H9 (cell line): ENCODE measurements around the gene ARHGAP26. TPM values are rescaled to one million over a fixed set of nuclear protein-coding genes. Genes with fewer than 3 reads are reported as not detected.

ENCODE experiments used
- DNase-seq: peaks from one replicate; pipeline ENCODE4 v3.0.0-alpha.2; 2017
- H2AFZ ChIP-seq: one replicate; pipeline ENCODE4 v1.6.1; 2013; ENCODE audit warnings: mild to moderate bottlenecking, low read length, control low read depth, moderate library complexity
- H2AK5ac ChIP-seq: 2 replicates; pipeline ENCODE4 v1.6.1; 2013; ENCODE audit warnings: low read length, control low read depth, mixed read lengths; ENCODE audit not compliant: insufficient read length
- H2BK120ac ChIP-seq: one replicate; pipeline ENCODE4 v1.6.1; 2013; ENCODE audit warnings: low read depth, mild to moderate bottlenecking, low read length, control low read depth, inconsistent platforms; ENCODE audit not compliant: poor library complexity, severe bottlenecking
- H2BK12ac ChIP-seq: 2 replicates; pipeline ENCODE4 v1.6.1; 2013; ENCODE audit warnings: low read length, control low read depth, mixed read lengths, low read depth; ENCODE audit not compliant: insufficient read length
- H2BK15ac ChIP-seq: 2 replicates; pipeline ENCODE4 v1.6.1; 2013; ENCODE audit warnings: low read depth, low read length, control low read depth
- H2BK20ac ChIP-seq: one replicate; pipeline ENCODE4 v1.6.1; 2013; ENCODE audit warnings: low read depth, mild to moderate bottlenecking, low read length, control low read depth, inconsistent platforms; ENCODE audit not compliant: poor library complexity, severe bottlenecking
- H2BK5ac ChIP-seq: 2 replicates; pipeline ENCODE4 v1.6.1; 2013; ENCODE audit warnings: low read length, control low read depth, mixed read lengths; ENCODE audit not compliant: insufficient read length
- H3K14ac ChIP-seq: 2 replicates; pipeline ENCODE4 v1.6.1; 2013; ENCODE audit warnings: low read length, control low read depth; ENCODE audit not compliant: insufficient read depth
- H3K18ac ChIP-seq: 2 replicates; pipeline ENCODE4 v1.6.1; 2013; ENCODE audit warnings: low read depth, mild to moderate bottlenecking, mixed read lengths, low read length, control low read depth; ENCODE audit not compliant: insufficient read length
- H3K23ac ChIP-seq: 2 replicates; pipeline ENCODE4 v1.6.1; 2013; ENCODE audit warnings: low read length, control low read depth, mixed read lengths, low read depth; ENCODE audit not compliant: insufficient read length
- H3K23me2 ChIP-seq: 2 replicates; pipeline ENCODE4 v1.6.1; 2013; ENCODE audit warnings: low read depth, mild to moderate bottlenecking, mixed read lengths, low read length, control low read depth; ENCODE audit not compliant: insufficient read length, poor library complexity, severe bottlenecking
- H3K27ac ChIP-seq: 2 replicates; pipeline ENCODE4 v1.5.1; 2013; ENCODE audit warnings: low read length, control low read depth, mixed read lengths, low read depth; ENCODE audit not compliant: insufficient read length
- H3K27me3 ChIP-seq: 2 replicates; pipeline ENCODE4 v1.6.1; 2013; ENCODE audit warnings: low read length, control low read depth, inconsistent platforms; ENCODE audit not compliant: insufficient read depth
- H3K4ac ChIP-seq: 2 replicates; pipeline ENCODE4 v1.6.1; 2013; ENCODE audit warnings: low read depth, mild to moderate bottlenecking, control low read depth, inconsistent platforms, low read length, moderate library complexity
- H3K4me1 ChIP-seq: 2 replicates; pipeline ENCODE4 v1.6.1; 2013; ENCODE audit warnings: low read length, control low read depth, inconsistent platforms; ENCODE audit not compliant: insufficient read depth
- H3K4me2 ChIP-seq: 2 replicates; pipeline ENCODE4 v1.6.1; 2013; ENCODE audit warnings: low read length, control low read depth, mixed read lengths; ENCODE audit not compliant: insufficient read length, insufficient read depth
- H3K56ac ChIP-seq: 2 replicates; pipeline ENCODE4 v1.6.1; 2013; ENCODE audit warnings: low read depth, mild to moderate bottlenecking, mixed read lengths, low read length, control low read depth; ENCODE audit not compliant: insufficient read length
- H3K79me1 ChIP-seq: 2 replicates; pipeline ENCODE4 v1.6.1; 2013; ENCODE audit warnings: low read depth, mild to moderate bottlenecking, moderate library complexity, low read length, control low read depth, inconsistent platforms; ENCODE audit not compliant: insufficient read depth, poor library complexity, severe bottlenecking
- H3K79me2 ChIP-seq: 2 replicates; pipeline ENCODE4 v1.6.1; 2013; ENCODE audit warnings: low read length, control low read depth, inconsistent platforms; ENCODE audit not compliant: insufficient read depth
- H3K9ac ChIP-seq: 2 replicates; pipeline ENCODE4 v1.6.1; 2013; ENCODE audit warnings: low read length, control low read depth, mixed read lengths; ENCODE audit not compliant: insufficient read length; ENCODE audit errors: extremely low read depth
- H3K9me3 ChIP-seq: one replicate; pipeline ENCODE4 v1.6.1; 2013; ENCODE audit warnings: low read depth, low read length, inconsistent platforms; ENCODE audit not compliant: control insufficient read depth
- H3T11ph ChIP-seq: one replicate; pipeline ENCODE4 v1.6.1; 2013; ENCODE audit warnings: mild to moderate bottlenecking, low read length, control low read depth, inconsistent platforms
- H4K20me1 ChIP-seq: one replicate; pipeline ENCODE4 v1.6.1; 2013; ENCODE audit not compliant: control insufficient read depth, insufficient read length, insufficient read depth
- H4K5ac ChIP-seq: 2 replicates; pipeline ENCODE4 v1.6.1; 2013; ENCODE audit warnings: low read depth, mild to moderate bottlenecking, mixed read lengths, low read length, control low read depth; ENCODE audit not compliant: insufficient read length
- H4K8ac ChIP-seq: replicated peaks from 2 replicates; pipeline ENCODE4 v1.6.1; 2013; ENCODE audit warnings: low read length, control low read depth, mixed read lengths, low read depth; ENCODE audit not compliant: insufficient read length
- H4K91ac ChIP-seq: 2 replicates; pipeline ENCODE4 v1.6.1; 2013; ENCODE audit warnings: low read depth, mild to moderate bottlenecking, moderate library complexity, mixed read lengths, low read length, control low read depth; ENCODE audit not compliant: insufficient read length
- H3K27ac Mint-ChIP-seq, 3 experiments: 2 replicates in 2 of 3; 3 replicates in 1 of 3; pipeline ENCODE4 v1.8.0; 2020 to 2021; ENCODE audit warnings: mixed read lengths in 3 of 3, mild to moderate bottlenecking in 1 of 3, moderate library complexity in 1 of 3
- H3K27me3 Mint-ChIP-seq: 2 replicates; pipeline ENCODE4 v1.8.0; 2021; ENCODE audit warnings: low read depth, mild to moderate bottlenecking, moderate library complexity, mixed read lengths
- H3K36me3 Mint-ChIP-seq, 3 experiments: 2 replicates in 2 of 3; 3 replicates in 1 of 3; pipeline ENCODE4 v1.8.0; 2020 to 2021; ENCODE audit warnings: low read depth in 3 of 3, mixed read lengths in 3 of 3; ENCODE audit not compliant: insufficient read depth in 1 of 3
- H3K4me1 Mint-ChIP-seq, 2 experiments: 2 replicates each; pipeline ENCODE4 v1.8.0; 2020; ENCODE audit warnings: mixed read lengths in 2 of 2
- H3K4me3 Mint-ChIP-seq, 2 experiments: 2 replicates in 1 of 2; 3 replicates in 1 of 2; pipeline ENCODE4 v1.8.0; 2020 to 2021; ENCODE audit warnings: mild to moderate bottlenecking in 2 of 2, mixed read lengths in 2 of 2, moderate library complexity in 1 of 2
- H3K9me3 Mint-ChIP-seq, 2 experiments: 2 replicates in 1 of 2; 3 replicates in 1 of 2; pipeline ENCODE4 v1.8.0; 2020; ENCODE audit warnings: mild to moderate bottlenecking in 2 of 2, mixed read lengths in 2 of 2, moderate library complexity in 1 of 2
- WGBS: extraction: QIAGEN DNeasy Blood & Tissue Kit; methylation state at CpG from one replicate; pipeline ENCODE4 v1.1.7; 2013; ENCODE audit warnings: missing lambda C conversion rate, low lambda C conversion rate, mixed read lengths; ENCODE audit not compliant: insufficient read length; ENCODE audit errors: extremely low coverage; 5-methylcytosine and 5-hydroxymethylcytosine counted together
- total RNA-seq: library from RNA; stranded (reverse); gene quantifications from 2 replicates; pipeline ENCODE4 v1.2.1, GENCODE V29; 2021
- TF ChIP-seq, protein P1 (sequence below): fragments of 200-600 bp; sonication (generic); conservative IDR thresholded peaks from 3 replicates; pipeline ENCODE4 v1.8.0; 2021; ENCODE audit warnings: antibody characterized with exemption, mild to moderate bottlenecking

The ARHGAP26 gene
- total RNA-seq, 1 experiment from 2014 or later, result 13.8 TPM

DNA sequence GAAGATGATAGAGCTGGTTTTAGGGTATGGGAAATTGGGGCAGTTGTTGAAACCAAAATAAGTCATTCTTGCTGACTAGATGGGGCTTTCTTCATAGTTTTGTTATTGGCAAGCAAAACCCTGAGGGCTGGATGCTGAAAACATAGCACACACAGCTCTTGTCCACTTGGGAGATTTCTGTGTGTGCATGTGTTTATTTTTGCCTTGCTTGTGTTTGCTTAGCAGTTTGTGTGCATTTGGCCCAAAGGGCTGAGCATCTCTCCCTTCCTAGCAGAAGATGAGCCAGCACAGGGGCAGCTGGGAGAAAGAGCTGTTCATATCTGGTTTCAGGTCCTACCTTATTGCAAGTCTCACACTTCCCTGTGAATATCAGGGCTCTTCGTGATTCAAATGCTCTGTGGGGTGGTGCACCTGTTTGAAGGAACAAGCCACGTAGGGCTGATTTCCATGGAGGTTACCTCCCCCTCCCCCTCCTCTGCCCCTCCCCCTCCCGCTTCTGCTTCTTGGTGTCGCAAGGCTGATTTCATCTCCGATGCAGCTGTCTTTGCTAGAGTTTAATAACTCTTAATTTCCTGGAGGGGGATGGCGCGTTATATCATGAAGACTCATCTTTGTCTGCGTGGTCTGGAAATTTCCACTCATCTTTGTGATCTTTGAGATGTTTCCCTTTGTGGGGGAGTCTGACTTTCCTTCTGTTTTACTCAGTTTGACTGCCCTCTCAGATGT lies 296.5 kb downstream of the ARHGAP26 start:
- no peak overlapping the region; a peak in 1 of 7 replicates for H3K27ac Mint-ChIP-seq
- H2BK12ac ChIP-seq, result no peak overlapping the region
- WGBS, result no CpG with 5 or more reads among the region's 8 CpGs

More for the DNA sequence above, 296.5 kb downstream of the ARHGAP26 start:
- H3K9me3 ChIP-seq, result no peaks in the 10 kb centered on the region
- no peak overlapping the region for H2BK15ac ChIP-seq
- no peak overlapping the region for H3K23ac ChIP-seq
- Mint-ChIP-seq H3K36me3 (peaks cover 19 to 29% (median 19%) of the 10 kb centered on the region in 3 experiments), H3K4me1 (peaks cover 19 to 21% of the 10 kb centered on the region in 2 experiments), H3K27me3 (no peaks in the 10 kb centered on the region; the same call in 1 of the 2 replicates), H3K4me3 (no peak overlapping the region), H3K9me3 (peaks cover 9 to 12% of the 10 kb centered on the region in 2 experiments)
- no peak overlapping the region for H3T11ph ChIP-seq
- no peak overlapping the region for H2BK20ac ChIP-seq
- no peak overlapping the region for H4K5ac ChIP-seq
- H3K27ac ChIP-seq, result no peak overlapping the region
- H2BK120ac ChIP-seq, result no peak overlapping the region
- no peak overlapping the region for H3K4me2 ChIP-seq
- no peak overlapping the region for H2BK5ac ChIP-seq
- no peak overlapping the region for H3K4ac ChIP-seq
- no peak overlapping the region for H3K18ac ChIP-seq
- H3K56ac ChIP-seq, result no peak overlapping the region
- no peaks in the 10 kb centered on the region for H3K27me3 ChIP-seq
- H2AK5ac ChIP-seq, result no peak overlapping the region
- no peak overlapping the region for H4K8ac ChIP-seq
- no peaks in the 10 kb centered on the region for H3K79me2 ChIP-seq
- no peaks in the 10 kb centered on the region for H3K23me2 ChIP-seq
- H3K79me1 ChIP-seq, result no peaks in the 10 kb centered on the region
- H4K20me1 ChIP-seq, result no peaks in the 10 kb centered on the region
- TF ChIP-seq, protein P1, sequence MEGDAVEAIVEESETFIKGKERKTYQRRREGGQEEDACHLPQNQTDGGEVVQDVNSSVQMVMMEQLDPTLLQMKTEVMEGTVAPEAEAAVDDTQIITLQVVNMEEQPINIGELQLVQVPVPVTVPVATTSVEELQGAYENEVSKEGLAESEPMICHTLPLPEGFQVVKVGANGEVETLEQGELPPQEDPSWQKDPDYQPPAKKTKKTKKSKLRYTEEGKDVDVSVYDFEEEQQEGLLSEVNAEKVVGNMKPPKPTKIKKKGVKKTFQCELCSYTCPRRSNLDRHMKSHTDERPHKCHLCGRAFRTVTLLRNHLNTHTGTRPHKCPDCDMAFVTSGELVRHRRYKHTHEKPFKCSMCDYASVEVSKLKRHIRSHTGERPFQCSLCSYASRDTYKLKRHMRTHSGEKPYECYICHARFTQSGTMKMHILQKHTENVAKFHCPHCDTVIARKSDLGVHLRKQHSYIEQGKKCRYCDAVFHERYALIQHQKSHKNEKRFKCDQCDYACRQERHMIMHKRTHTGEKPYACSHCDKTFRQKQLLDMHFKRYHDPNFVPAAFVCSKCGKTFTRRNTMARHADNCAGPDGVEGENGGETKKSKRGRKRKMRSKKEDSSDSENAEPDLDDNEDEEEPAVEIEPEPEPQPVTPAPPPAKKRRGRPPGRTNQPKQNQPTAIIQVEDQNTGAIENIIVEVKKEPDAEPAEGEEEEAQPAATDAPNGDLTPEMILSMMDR, result no peak
- H2AFZ ChIP-seq, result no peak overlapping the region
- H3K14ac ChIP-seq, result no peak overlapping the region
- H4K91ac ChIP-seq, result no peak overlapping the region
- no peak for DNase-seq
- peaks cover 9% of the 10 kb centered on the region; the same call in 1 of the 2 replicates for H3K4me1 ChIP-seq
- no peak overlapping the region for H3K9ac ChIP-seq
